K562 (cell line): ENCODE data around the gene COA3. TPM values are rescaled to one million over a fixed set of nuclear protein-coding genes. Genes with fewer than 3 reads are reported as not detected.

ENCODE experiments used
- ARID1B ChIP-seq: fragments of 450-650 bp; IDR thresholded peaks from 2 replicates; pipeline ENCODE4 v1.6.1; 2016; ENCODE audit warnings: antibody characterized with exemption, mild to moderate bottlenecking, inconsistent platforms
- ETS1 ChIP-seq: conservative IDR thresholded peaks from 2 replicates; pipeline ENCODE4 v1.6.1; 2011; ENCODE audit warnings: low read depth, mild to moderate bottlenecking, low read length; ENCODE audit not compliant: control insufficient read depth
- GABPB2 ChIP-seq: fragments of 250-450 bp; sonication (Bioruptor Pico); conservative IDR thresholded peaks from 2 replicates; pipeline ENCODE4 v1.5.1; 2021; ENCODE audit warnings: mild to moderate bottlenecking
- HMBOX1 ChIP-seq: sonication (generic); IDR thresholded peaks from 2 replicates; pipeline ENCODE4 v1.6.1; 2016
- HMGN3 ChIP-seq: IDR thresholded peaks from 2 replicates; pipeline ENCODE4 v1.6.1; 2011; ENCODE audit warnings: borderline replicate concordance, low read depth, mild to moderate bottlenecking, mixed read lengths, low read length; ENCODE audit not compliant: insufficient read length; ENCODE audit errors: extremely low read depth
- HSF4 ChIP-seq: fragments of 250-450 bp; sonication (Bioruptor Pico); IDR thresholded peaks from 2 replicates; pipeline ENCODE4 v2.1.2; 2022; ENCODE audit warnings: mild to moderate bottlenecking, moderate library complexity, borderline replicate concordance
- RAD51 ChIP-seq: fragments of 450-650 bp; IDR thresholded peaks from 2 replicates; pipeline ENCODE4 v1.7.1; 2016; ENCODE audit warnings: low read depth, mild to moderate bottlenecking, borderline replicate concordance
- SIX5 ChIP-seq, 2 experiments: IDR thresholded peaks; 2 replicates each; pipeline ENCODE4 v1.6.1; 2011; ENCODE audit warnings: low read length in 2 of 2, borderline replicate concordance in 1 of 2, low read depth in 1 of 2, mild to moderate bottlenecking in 1 of 2, moderate library complexity in 1 of 2; ENCODE audit not compliant: insufficient read depth in 1 of 2
- TAF1 ChIP-seq: IDR thresholded peaks from 2 replicates; pipeline ENCODE4 v1.6.1; 2011; ENCODE audit warnings: mild to moderate bottlenecking, low read length, moderate library complexity; ENCODE audit not compliant: insufficient read depth, control insufficient read depth, severe bottlenecking; ENCODE audit errors: extremely low read depth
- TCF7L2 ChIP-seq: fragments of 150-350 bp; IDR thresholded peaks from 2 replicates; pipeline ENCODE4 v1.6.1; 2016; ENCODE audit warnings: low read depth, mild to moderate bottlenecking, low read length, moderate library complexity
- ZBED1 ChIP-seq: IDR thresholded peaks from 2 replicates; pipeline ENCODE4 v1.6.1; 2014
- ZNF124 ChIP-seq: sonication (generic); formaldehyde crosslinking; IDR thresholded peaks from 2 replicates; pipeline ENCODE4 v1.8.1; 2022; ENCODE audit warnings: missing genetic modification reagents
- ZNF134 ChIP-seq: fragments of 250-450 bp; sonication (Bioruptor Pico); conservative IDR thresholded peaks from 2 replicates; pipeline ENCODE4 v1.4.0; 2020
- ZNF253 ChIP-seq: fragments of 250-450 bp; sonication (Bioruptor Pico); conservative IDR thresholded peaks from 2 replicates; pipeline ENCODE4 v1.6.1; 2021; ENCODE audit warnings: mild to moderate bottlenecking
- ZNF431 ChIP-seq: sonication (generic); formaldehyde crosslinking; IDR thresholded peaks from 2 replicates; pipeline ENCODE4 v1.8.0; 2022; ENCODE audit warnings: mild to moderate bottlenecking, missing genetic modification reagents
- ZNF778 ChIP-seq: fragments of 450-650 bp; formaldehyde crosslinking; IDR thresholded peaks from 2 replicates; pipeline ENCODE4 v1.4.0; 2020; ENCODE audit warnings: mild to moderate bottlenecking, moderate library complexity
- polyA plus RNA-seq, 8 experiments: library from polyadenylated mRNA; depleted of rRNA in 4 of 8; stranded (reverse) in 5 of 8; unstranded in 3 of 8; fragments of >200 nt; fragmentation: Nextera tagmentation in 2 of 8; fragmentation: Illumina TruSeq in 1 of 8; extraction: Ambion mirVana in 2 of 8; extraction: Trizol in 1 of 8; gene quantifications; 2 replicates each; pipeline versions ENCODE4 v1.2.1 to v1.2.3, GENCODE V29; 2011 to 2014; ENCODE audit warnings: inconsistent platforms in 1 of 8, missing spikeins in 1 of 8
- total RNA-seq, 7 experiments: library from RNA; depleted of rRNA in 6 of 7; stranded (reverse); fragments of >200 nt in 6 of 7; fragmentation: Illumina TruSeq in 2 of 7; extraction: Trizol in 2 of 7; gene quantifications; 2 replicates each; pipeline versions ENCODE4 v1.2.1 to v1.2.3, GENCODE V29; 2011 to 2021; ENCODE audit warnings: low replicate concordance in 1 of 7
- TF ChIP-seq, protein P1 (sequence below), 2 experiments: IDR thresholded peaks; 2 replicates each; pipeline ENCODE4 v1.6.1; 2012; ENCODE audit warnings: improper control_type of control experiment in 2 of 2, low read depth in 2 of 2, low read length in 2 of 2, borderline replicate concordance in 1 of 2
- TF ChIP-seq, protein P2 (sequence below), 3 experiments: fragments of 200-800 bp in 1 of 3; fragments of 250-450 bp in 1 of 3; fragments of 450-650 bp in 1 of 3; sonication (Bioruptor Pico) in 1 of 3; sonication (Bioruptor generic) in 1 of 3; formaldehyde crosslinking in 1 of 3; IDR thresholded peaks; 2 replicates each; pipeline versions ENCODE4 v1.6.1 to v1.8.0; 2016 to 2022; ENCODE audit warnings: mild to moderate bottlenecking in 2 of 3, missing genetic modification characterization in 2 of 3, missing compliant biosample characterization in 1 of 3, moderate library complexity in 1 of 3

The COA3 gene
- total and polyA plus RNA-seq, 9 of the 15 experiments (the other 6 are each of a cell fraction or from before 2014, with no cell fraction given) = 49.6 to 153 (median 61.4) TPM

- TF ChIP-seq HMBOX1 (peak; percentile 56; the same call in 1 of the 2 replicates), HSF4 (CRISPR knock-in tag) (no peak), RAD51 (no peak), ZNF778 (CRISPR knock-in tag) (no peak), GABPB2 (CRISPR knock-in tag) (no peak), SIX5 (IDR thresholded peaks at IDR 0.05; ENCODE audit: borderline replicate concordance in 1 of 2, insufficient read depth in 1 of 2, low read depth in 1 of 2, low read length in 2 of 2) (no peak), ZNF134 (CRISPR knock-in tag) (no peak), HMGN3 (peak; percentile 70), ZNF124 (CRISPR knock-in tag) (no peak), ZNF253 (CRISPR knock-in tag) (no peak), TCF7L2 (no peak), ZBED1 (peak; percentile 79; the same call in 1 of the 2 replicates), ZNF431 (CRISPR knock-in tag) (no peak), ETS1 (peak; percentile 88; the same call in 1 of the 2 replicates), ARID1B (peak; percentile 97), TAF1 (peak; percentile 86)
- TF ChIP-seq, protein P1, sequence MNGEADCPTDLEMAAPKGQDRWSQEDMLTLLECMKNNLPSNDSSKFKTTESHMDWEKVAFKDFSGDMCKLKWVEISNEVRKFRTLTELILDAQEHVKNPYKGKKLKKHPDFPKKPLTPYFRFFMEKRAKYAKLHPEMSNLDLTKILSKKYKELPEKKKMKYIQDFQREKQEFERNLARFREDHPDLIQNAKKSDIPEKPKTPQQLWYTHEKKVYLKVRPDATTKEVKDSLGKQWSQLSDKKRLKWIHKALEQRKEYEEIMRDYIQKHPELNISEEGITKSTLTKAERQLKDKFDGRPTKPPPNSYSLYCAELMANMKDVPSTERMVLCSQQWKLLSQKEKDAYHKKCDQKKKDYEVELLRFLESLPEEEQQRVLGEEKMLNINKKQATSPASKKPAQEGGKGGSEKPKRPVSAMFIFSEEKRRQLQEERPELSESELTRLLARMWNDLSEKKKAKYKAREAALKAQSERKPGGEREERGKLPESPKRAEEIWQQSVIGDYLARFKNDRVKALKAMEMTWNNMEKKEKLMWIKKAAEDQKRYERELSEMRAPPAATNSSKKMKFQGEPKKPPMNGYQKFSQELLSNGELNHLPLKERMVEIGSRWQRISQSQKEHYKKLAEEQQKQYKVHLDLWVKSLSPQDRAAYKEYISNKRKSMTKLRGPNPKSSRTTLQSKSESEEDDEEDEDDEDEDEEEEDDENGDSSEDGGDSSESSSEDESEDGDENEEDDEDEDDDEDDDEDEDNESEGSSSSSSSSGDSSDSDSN (IDR thresholded peaks at IDR 0.05; ENCODE audit: borderline replicate concordance in 1 of 2, low read depth in 2 of 2, low read length in 2 of 2) = 0 out of 4 replicates have a peak, but pooled peaks have one; percentile 11 to 55
- TF ChIP-seq, protein P2, sequence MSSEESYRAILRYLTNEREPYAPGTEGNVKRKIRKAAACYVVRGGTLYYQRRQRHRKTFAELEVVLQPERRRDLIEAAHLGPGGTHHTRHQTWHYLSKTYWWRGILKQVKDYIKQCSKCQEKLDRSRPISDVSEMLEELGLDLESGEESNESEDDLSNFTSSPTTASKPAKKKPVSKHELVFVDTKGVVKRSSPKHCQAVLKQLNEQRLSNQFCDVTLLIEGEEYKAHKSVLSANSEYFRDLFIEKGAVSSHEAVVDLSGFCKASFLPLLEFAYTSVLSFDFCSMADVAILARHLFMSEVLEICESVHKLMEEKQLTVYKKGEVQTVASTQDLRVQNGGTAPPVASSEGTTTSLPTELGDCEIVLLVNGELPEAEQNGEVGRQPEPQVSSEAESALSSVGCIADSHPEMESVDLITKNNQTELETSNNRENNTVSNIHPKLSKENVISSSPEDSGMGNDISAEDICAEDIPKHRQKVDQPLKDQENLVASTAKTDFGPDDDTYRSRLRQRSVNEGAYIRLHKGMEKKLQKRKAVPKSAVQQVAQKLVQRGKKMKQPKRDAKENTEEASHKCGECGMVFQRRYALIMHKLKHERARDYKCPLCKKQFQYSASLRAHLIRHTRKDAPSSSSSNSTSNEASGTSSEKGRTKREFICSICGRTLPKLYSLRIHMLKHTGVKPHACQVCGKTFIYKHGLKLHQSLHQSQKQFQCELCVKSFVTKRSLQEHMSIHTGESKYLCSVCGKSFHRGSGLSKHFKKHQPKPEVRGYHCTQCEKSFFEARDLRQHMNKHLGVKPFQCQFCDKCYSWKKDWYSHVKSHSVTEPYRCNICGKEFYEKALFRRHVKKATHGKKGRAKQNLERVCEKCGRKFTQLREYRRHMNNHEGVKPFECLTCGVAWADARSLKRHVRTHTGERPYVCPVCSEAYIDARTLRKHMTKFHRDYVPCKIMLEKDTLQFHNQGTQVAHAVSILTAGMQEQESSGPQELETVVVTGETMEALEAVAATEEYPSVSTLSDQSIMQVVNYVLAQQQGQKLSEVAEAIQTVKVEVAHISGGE (CRISPR knock-in tag; IDR thresholded peaks at IDR 0.05) = peak in 1 of 3 experiments; percentile 73; a peak in 2 of 6 replicates
These were observed 18.3 kb downstream of the COA3 start, which contains the start of gene WNK4 (continued) for GRCh38 chr17:42779936-42780850.
